Dedifferentiated amniotic fluid mesenchymal stem cell (primary cell): ENCODE measurements around the gene TF.

Experiments
- DNase-seq: peaks from one replicate; pipeline ENCODE4 v3.0.0-alpha.2; 2016; ENCODE audit errors: extremely low spot score

Gene TF

GRCh38 chr3:133747373-133747772, 1.2 kb downstream of the TF start:
- DNase-seq: no peak

- DNase-seq: no peak
Measured at GRCh38 chr3:133747907-133748639, 1.9 kb downstream of the TF start.

- DNase-seq: no peak
Measured at GRCh38 chr3:133749427-133750258, 3.5 kb downstream of the TF start.

- no peak for DNase-seq
Measured at GRCh38 chr3:133750259-133750656, 4.1 kb downstream of the TF start.

- no peak for DNase-seq
Measured at GRCh38 chr3:133753107-133753778, 7.0 kb downstream of the TF start.

GRCh38 chr3:133753779-133754164, 7.6 kb downstream of the TF start:
- DNase-seq: no peak

- DNase-seq: no peak
Measured at GRCh38 chr3:133754455-133754854, 8.3 kb downstream of the TF start.

- no peak for DNase-seq
Measured at GRCh38 chr3:133754973-133755828, 9.0 kb downstream of the TF start.

GRCh38 chr3:133756716-133757694, 10.8 kb downstream of the TF start:
- DNase-seq: no peak

- no peak for DNase-seq
Measured at GRCh38 chr3:133757701-133758567, 11.7 kb downstream of the TF start.

GRCh38 chr3:133758568-133758928, 12.4 kb downstream of the TF start:
- DNase-seq: no peak

GRCh38 chr3:133758964-133759739, 13.0 kb downstream of the TF start:
- no peak for DNase-seq

GRCh38 chr3:133759740-133760305, 13.6 kb downstream of the TF start:
- DNase-seq: no peak

GRCh38 chr3:133760916-133761315, 14.7 kb downstream of the TF start:
- DNase-seq: no peak

GRCh38 chr3:133761605-133762484, 15.7 kb downstream of the TF start:
- no peak for DNase-seq

- DNase-seq: no peak
Measured at GRCh38 chr3:133762539-133762938, 16.3 kb downstream of the TF start.
